Endodermal cell (in vitro differentiated cells): ENCODE results near the gene C9orf50. TPM values are rescaled to one million over a fixed set of nuclear protein-coding genes. Genes with fewer than 3 reads are reported as not detected.

Experiments
- DNase-seq: peaks from one replicate; pipeline ENCODE4 v3.0.0-alpha.2; 2017
- H3K27ac ChIP-seq: 2 replicates; pipeline ENCODE4 v1.5.1; 2013; ENCODE audit warnings: mild to moderate bottlenecking, low read depth, low read length, moderate library complexity
- H3K27me3 ChIP-seq: 2 replicates; pipeline ENCODE4 v1.6.1; 2013; ENCODE audit warnings: mild to moderate bottlenecking, low read length, moderate library complexity; ENCODE audit not compliant: insufficient read depth, control insufficient read depth, poor library complexity, severe bottlenecking
- H3K36me3 ChIP-seq: 2 replicates; pipeline ENCODE4 v1.7.0; 2013; ENCODE audit warnings: mild to moderate bottlenecking, low read length, moderate library complexity; ENCODE audit not compliant: control insufficient read depth, insufficient read depth
- H3K4me1 ChIP-seq: one replicate; pipeline ENCODE4 v1.7.0; 2013; ENCODE audit warnings: low read length; ENCODE audit not compliant: control insufficient read depth, insufficient read depth
- H3K4me3 ChIP-seq: 2 replicates; pipeline ENCODE4 v1.5.1; 2013; ENCODE audit warnings: mild to moderate bottlenecking, low read length, moderate library complexity
- H3K9ac ChIP-seq: 2 replicates; pipeline ENCODE4 v1.6.1; 2013; ENCODE audit warnings: mild to moderate bottlenecking, low read length, moderate library complexity; ENCODE audit not compliant: poor library complexity, severe bottlenecking; ENCODE audit errors: extremely low read depth
- H3K9me3 ChIP-seq: 2 replicates; pipeline ENCODE4 v1.6.1; 2013; ENCODE audit warnings: mild to moderate bottlenecking, low read length, moderate library complexity; ENCODE audit not compliant: control insufficient read depth
- H3K27ac Mint-ChIP-seq: 2 replicates; pipeline ENCODE4 v1.8.0; 2020; ENCODE audit warnings: mixed read lengths
- H3K27me3 Mint-ChIP-seq: 2 replicates; pipeline ENCODE4 v1.8.0; 2021; ENCODE audit warnings: mild to moderate bottlenecking, mixed read lengths; ENCODE audit not compliant: insufficient read depth
- H3K36me3 Mint-ChIP-seq: 2 replicates; pipeline ENCODE4 v1.8.0; 2020; ENCODE audit warnings: low read depth, mixed read lengths
- H3K4me1 Mint-ChIP-seq: 2 replicates; pipeline ENCODE4 v1.8.0; 2020; ENCODE audit warnings: mixed read lengths
- H3K4me3 Mint-ChIP-seq: 2 replicates; pipeline ENCODE4 v1.8.0; 2020; ENCODE audit warnings: mild to moderate bottlenecking, moderate library complexity, mixed read lengths
- H3K9me3 Mint-ChIP-seq: 2 replicates; pipeline ENCODE4 v1.8.0; 2020; ENCODE audit warnings: mild to moderate bottlenecking, mixed read lengths
- WGBS, 2 experiments: methylation state at CpG; one replicate each; pipeline versions ENCODE4 v1.1.5 to v1.1.7; 2013; ENCODE audit warnings: missing lambda C conversion rate in 2 of 2, mixed read lengths in 1 of 2; ENCODE audit not compliant: insufficient coverage in 1 of 2, insufficient read length in 1 of 2; 5-methylcytosine and 5-hydroxymethylcytosine counted together
- total RNA-seq, 2 donors: library from RNA; stranded (reverse); fragmentation: NEBNext Ultra II Directional in 1 of 2; extraction: Animal tissue kit (Norgen Biotek cat#: 25700) in 1 of 2; gene quantifications; 2 replicates in 1 of 2; 3 replicates in 1 of 2; pipeline ENCODE4 v1.2.1, GENCODE V29; 2021
- TF ChIP-seq, protein P1 (sequence below): fragments of 200-600 bp; sonication (generic); conservative IDR thresholded peaks from 2 replicates; pipeline ENCODE4 v1.5.0; 2021; ENCODE audit warnings: antibody characterized with exemption, mild to moderate bottlenecking

C9orf50 gene
- total RNA-seq, 2 donors from 2014 or later: not detected

DNA sequence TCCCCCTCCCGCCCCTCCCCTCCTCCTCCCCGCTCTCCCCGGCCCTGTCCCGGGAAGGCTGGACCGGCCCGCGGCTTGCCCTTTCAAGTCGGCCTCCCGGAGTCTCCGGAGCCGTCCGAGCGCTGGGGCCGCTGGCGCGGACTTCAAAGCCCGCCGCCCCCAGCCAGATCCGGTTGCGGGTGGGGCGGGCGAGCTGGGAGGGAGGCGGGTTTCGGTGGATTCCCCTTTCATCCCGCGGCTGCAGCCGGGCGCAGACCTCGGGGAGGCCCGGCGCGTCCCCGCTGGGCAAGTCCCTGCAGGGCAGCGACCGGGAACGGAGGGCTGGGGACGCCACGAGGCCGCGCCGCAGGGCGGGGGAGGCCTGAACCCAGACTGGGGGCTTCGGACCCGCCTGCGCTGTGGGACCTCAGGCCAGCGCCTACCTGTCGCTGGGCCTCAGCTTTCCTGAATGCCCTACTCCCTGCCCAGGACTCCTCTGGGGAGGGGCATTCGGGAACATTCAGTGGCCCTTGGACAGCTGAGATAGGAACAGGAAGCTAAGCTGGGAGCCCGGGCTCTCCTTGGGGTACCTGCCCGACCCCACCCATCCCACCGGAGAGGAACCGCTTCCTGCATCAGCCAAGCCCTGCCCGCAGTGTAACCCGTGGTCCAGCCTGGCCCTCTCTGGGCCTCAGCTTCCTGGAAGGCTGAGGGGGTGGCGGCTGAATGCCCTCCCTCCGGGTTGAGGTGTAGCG is 23.4 kb downstream of the C9orf50 start:
- Histone ChIP-seq H3K4me1 (peaks cover 2% of the 10 kb centered on the region), H3K4me3 (peak overlapping the region; percentile 82), H3K9me3 (no peaks in the 10 kb centered on the region), H3K27ac (peak overlapping the region; percentile 64), H3K27me3 (no peaks in the 10 kb centered on the region), H3K36me3 (no peaks in the 10 kb centered on the region), H3K9ac (no peak overlapping the region)
- TF ChIP-seq, protein P1, sequence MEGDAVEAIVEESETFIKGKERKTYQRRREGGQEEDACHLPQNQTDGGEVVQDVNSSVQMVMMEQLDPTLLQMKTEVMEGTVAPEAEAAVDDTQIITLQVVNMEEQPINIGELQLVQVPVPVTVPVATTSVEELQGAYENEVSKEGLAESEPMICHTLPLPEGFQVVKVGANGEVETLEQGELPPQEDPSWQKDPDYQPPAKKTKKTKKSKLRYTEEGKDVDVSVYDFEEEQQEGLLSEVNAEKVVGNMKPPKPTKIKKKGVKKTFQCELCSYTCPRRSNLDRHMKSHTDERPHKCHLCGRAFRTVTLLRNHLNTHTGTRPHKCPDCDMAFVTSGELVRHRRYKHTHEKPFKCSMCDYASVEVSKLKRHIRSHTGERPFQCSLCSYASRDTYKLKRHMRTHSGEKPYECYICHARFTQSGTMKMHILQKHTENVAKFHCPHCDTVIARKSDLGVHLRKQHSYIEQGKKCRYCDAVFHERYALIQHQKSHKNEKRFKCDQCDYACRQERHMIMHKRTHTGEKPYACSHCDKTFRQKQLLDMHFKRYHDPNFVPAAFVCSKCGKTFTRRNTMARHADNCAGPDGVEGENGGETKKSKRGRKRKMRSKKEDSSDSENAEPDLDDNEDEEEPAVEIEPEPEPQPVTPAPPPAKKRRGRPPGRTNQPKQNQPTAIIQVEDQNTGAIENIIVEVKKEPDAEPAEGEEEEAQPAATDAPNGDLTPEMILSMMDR: no peak
- Mint-ChIP-seq H3K27ac (no peak overlapping the region), H3K27me3 (peaks cover 17% of the 10 kb centered on the region), H3K4me1 (peaks cover 23% of the 10 kb centered on the region), H3K4me3 (peak overlapping the region; percentile 71), H3K9me3 (no peaks in the 10 kb centered on the region), H3K36me3 (no peaks in the 10 kb centered on the region)
- DNase-seq: peak; percentile 88
- 4 to 5% methylated on average over 5 to 55 of the region's 57 CpGs for WGBS, 2 experiments

DNA sequence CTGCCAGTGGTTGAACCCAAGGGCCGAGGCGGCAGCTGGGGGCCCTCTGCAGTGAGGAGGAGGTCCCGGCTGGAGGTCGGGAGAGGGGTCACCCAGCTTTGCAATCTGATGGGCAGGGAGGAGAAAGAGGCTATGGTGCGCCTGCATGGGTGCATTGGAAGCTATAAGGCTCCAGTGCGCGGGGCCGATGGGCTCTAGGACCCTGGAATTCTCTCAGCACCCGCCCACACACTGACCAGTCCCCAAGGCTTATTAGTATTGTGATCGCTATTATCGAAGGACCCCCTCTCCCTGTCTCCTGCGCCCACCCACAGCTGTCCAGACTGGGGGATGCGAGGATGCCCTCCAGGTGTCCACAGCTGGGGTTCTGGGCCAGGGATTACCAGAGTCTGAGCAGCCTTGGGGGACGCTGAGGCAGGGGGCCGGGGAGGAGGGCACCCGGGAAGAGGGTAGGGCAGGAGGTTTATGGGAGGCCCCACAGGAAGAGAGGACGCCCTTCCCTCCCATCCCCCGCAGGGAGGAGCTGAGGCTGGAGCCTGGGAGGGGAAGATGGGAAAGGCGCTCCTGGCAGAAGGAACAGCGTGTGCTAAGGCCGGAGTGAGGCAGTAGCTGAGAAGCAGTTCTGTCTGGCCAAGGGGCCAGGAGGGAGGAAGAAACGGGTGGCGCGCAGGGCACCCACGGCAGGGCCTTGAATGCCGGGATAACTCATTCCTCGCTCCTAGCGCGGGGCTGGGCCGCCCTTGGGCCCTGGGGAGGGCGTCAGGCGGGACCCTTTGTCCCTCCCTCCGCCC is 24.2 kb downstream of the C9orf50 start:
- Mint-ChIP-seq H3K27ac (peak overlapping the region; percentile 72), H3K36me3 (no peaks in the 10 kb centered on the region), H3K4me3 (peak overlapping the region; percentile 71), H3K4me1 (peaks cover 29% of the 10 kb centered on the region), H3K9me3 (no peaks in the 10 kb centered on the region), H3K27me3 (peaks cover 17% of the 10 kb centered on the region)
- Histone ChIP-seq H3K27ac (no peak overlapping the region), H3K36me3 (no peaks in the 10 kb centered on the region), H3K27me3 (no peaks in the 10 kb centered on the region), H3K4me3 (peak overlapping the region; percentile 82), H3K4me1 (peaks cover 7% of the 10 kb centered on the region), H3K9me3 (no peaks in the 10 kb centered on the region), H3K9ac (no peak overlapping the region)
- DNase-seq: peak; percentile 93
- 0 to 6% methylated on average over 6 to 32 of the region's 33 CpGs for WGBS, 2 experiments
- TF ChIP-seq, protein P1: no peak

DNA sequence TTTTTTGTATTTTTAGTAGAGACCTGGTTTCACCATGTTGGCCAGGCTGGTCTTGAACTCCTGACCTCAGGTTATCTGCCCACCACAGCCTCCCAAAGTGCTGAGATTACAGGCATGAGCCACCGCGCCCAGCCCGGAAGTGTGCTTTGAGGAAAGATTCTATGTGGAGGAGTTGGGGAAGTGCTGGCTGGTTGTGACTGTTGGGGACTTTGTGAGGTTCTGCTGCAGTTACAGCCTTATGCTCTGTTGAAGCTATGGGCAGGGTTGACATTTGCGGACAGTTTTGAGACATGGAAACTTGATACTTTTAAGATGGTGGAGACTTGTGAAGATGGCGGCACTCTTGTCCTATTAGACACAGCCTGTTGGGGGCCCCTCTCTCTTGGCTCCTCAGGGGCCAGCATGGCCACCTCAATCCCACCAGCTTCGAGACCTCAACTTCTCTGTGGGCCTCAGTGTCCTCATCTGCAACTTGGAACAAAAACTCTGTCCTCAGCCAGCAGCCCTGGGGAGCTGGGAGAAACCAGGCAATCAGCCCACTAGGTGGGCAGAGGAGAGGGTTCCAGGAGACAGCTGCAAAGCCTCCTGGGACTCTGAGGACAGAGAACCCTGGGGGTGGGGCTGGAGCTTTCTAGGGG is 24.9 kb downstream of the C9orf50 start:
- Histone ChIP-seq H3K4me3 (no peak overlapping the region), H3K4me1 (peaks cover 8% of the 10 kb centered on the region), H3K9me3 (no peaks in the 10 kb centered on the region), H3K9ac (no peak overlapping the region), H3K36me3 (no peaks in the 10 kb centered on the region), H3K27ac (no peak overlapping the region), H3K27me3 (no peaks in the 10 kb centered on the region)
- Mint-ChIP-seq H3K9me3 (no peaks in the 10 kb centered on the region), H3K27me3 (peaks cover 17% of the 10 kb centered on the region), H3K4me3 (peak overlapping the region; percentile 71), H3K4me1 (peaks cover 29% of the 10 kb centered on the region), H3K36me3 (no peaks in the 10 kb centered on the region), H3K27ac (peak overlapping the region; percentile 52)
- TF ChIP-seq, protein P1: no peak
- WGBS, 2 experiments: 86 to 92% methylated on average over 4 to 6 of the region's 6 CpGs
- DNase-seq: no peak
